ENCODE data around the gene ZNF329.

ZNF329 gene

GRCh38 chr19:58118979-58119733, 31.4 kb downstream of the ZNF329 start:
- no peak for DNase-seq (ENCODE audit: low read depth in 1 of 2, low spot score in 1 of 2)

GRCh38 chr19:58117841-58118575, 32.6 kb downstream of the ZNF329 start:
- no peak for DNase-seq (ENCODE audit: low read depth in 1 of 2, low spot score in 1 of 2)

- DNase-seq (ENCODE audit: low read depth in 1 of 2, low spot score in 1 of 2) = no peak
Measured at GRCh38 chr19:58108546-58108817, 42.1 kb downstream of the ZNF329 start.

GRCh38 chr19:58107778-58108545, 42.6 kb downstream of the ZNF329 start:
- no peak for DNase-seq (ENCODE audit: low read depth in 1 of 2, low spot score in 1 of 2)

- DNase-seq (ENCODE audit: low read depth in 1 of 2, low spot score in 1 of 2) = no peak
Measured at GRCh38 chr19:58098682-58098998, 51.9 kb downstream of the ZNF329 start.

GRCh38 chr19:58097781-58098681, 52.6 kb downstream of the ZNF329 start, which contains the start of gene ZSCAN18:
Gene ZSCAN18 (minus strand): TSS chr19:58098231. CDS start chr19:58090267, 7,964 bp downstream.
- DNase-seq (ENCODE audit: low read depth in 1 of 2, low spot score in 1 of 2) = peak; percentile 89 to 95

GRCh38 chr19:58097349-58097748, 53.2 kb downstream of the ZNF329 start:
- DNase-seq (ENCODE audit: low read depth in 1 of 2, low spot score in 1 of 2) = no peak

- DNase-seq (ENCODE audit: low read depth in 1 of 2, low spot score in 1 of 2) = no peak
Measured at GRCh38 chr19:58096884-58097283, 53.7 kb downstream of the ZNF329 start.

GRCh38 chr19:58095328-58095727, 55.3 kb downstream of the ZNF329 start:
- no peak for DNase-seq (ENCODE audit: low read depth in 1 of 2, low spot score in 1 of 2)

- no peak for DNase-seq (ENCODE audit: low read depth in 1 of 2, low spot score in 1 of 2)
Measured at GRCh38 chr19:58093071-58093470, 57.5 kb downstream of the ZNF329 start.

- DNase-seq (ENCODE audit: low read depth in 1 of 2, low spot score in 1 of 2) = no peak
Measured at GRCh38 chr19:58091251-58091995, 59.2 kb downstream of the ZNF329 start.

GRCh38 chr19:58089846-58090245, 60.7 kb downstream of the ZNF329 start:
- DNase-seq (ENCODE audit: low read depth in 1 of 2, low spot score in 1 of 2) = no peak

GRCh38 chr19:58088521-58089052, 62.0 kb downstream of the ZNF329 start:
- no peak for DNase-seq (ENCODE audit: low read depth in 1 of 2, low spot score in 1 of 2)

- DNase-seq (ENCODE audit: low read depth in 1 of 2, low spot score in 1 of 2) = no peak
Measured at GRCh38 chr19:58086825-58087710, 63.5 kb downstream of the ZNF329 start.

- no peak for DNase-seq (ENCODE audit: low read depth in 1 of 2, low spot score in 1 of 2)
Measured at GRCh38 chr19:58085348-58085875, 65.2 kb downstream of the ZNF329 start.

GRCh38 chr19:58084596-58085347, 65.8 kb downstream of the ZNF329 start:
- no peak for DNase-seq (ENCODE audit: low read depth in 1 of 2, low spot score in 1 of 2)

- no peak for DNase-seq (ENCODE audit: low read depth in 1 of 2, low spot score in 1 of 2)
Measured at GRCh38 chr19:58083021-58083420, 67.6 kb downstream of the ZNF329 start.

GRCh38 chr19:58079792-58080191, 70.8 kb downstream of the ZNF329 start:
- no peak for DNase-seq (ENCODE audit: low read depth in 1 of 2, low spot score in 1 of 2)

Data from stimulated activated CD4-positive, alpha-beta T cell treated with anti-CD3 and anti-CD28 coated beads, Interleukin-15, amount 100 ng/mL, for 1 hour (primary cell).